Ectodermal cell (in vitro differentiated cells): ENCODE data around the gene PIP5K1B.
"Not testable (repeated sequence)": the region's sequence is repeated elsewhere in the genome, so short reads cannot be mapped to it uniquely, and the experiment has no call there.

ENCODE experiments used
- H3K27ac ChIP-seq: 2 replicates; pipeline ENCODE4 v1.7.0; 2013; ENCODE audit warnings: mild to moderate bottlenecking, low read depth, low read length; ENCODE audit not compliant: insufficient read depth, poor library complexity, severe bottlenecking
- H3K27me3 ChIP-seq: 2 replicates; pipeline ENCODE4 v1.7.0; 2013; ENCODE audit warnings: mild to moderate bottlenecking, low read length; ENCODE audit not compliant: insufficient read depth, control insufficient read depth, poor library complexity, severe bottlenecking
- H3K36me3 ChIP-seq: one replicate; pipeline ENCODE4 v1.7.0; 2013; ENCODE audit warnings: low read length; ENCODE audit not compliant: control insufficient read depth, insufficient read depth
- H3K4me1 ChIP-seq: one replicate; pipeline ENCODE4 v1.7.0; 2013; ENCODE audit warnings: low read length; ENCODE audit not compliant: control insufficient read depth, insufficient read depth
- H3K4me3 ChIP-seq: 2 replicates; pipeline ENCODE4 v1.7.0; 2013; ENCODE audit warnings: low read depth, low read length, control low read depth; ENCODE audit not compliant: insufficient read depth
- H3K9me3 ChIP-seq: 2 replicates; pipeline ENCODE4 v1.7.0; 2013; ENCODE audit warnings: mild to moderate bottlenecking, low read length, moderate library complexity; ENCODE audit not compliant: control insufficient read depth
- WGBS, 2 experiments: methylation state at CpG; one replicate each; pipeline ENCODE4 v1.1.7; 2013; ENCODE audit warnings: missing lambda C conversion rate in 2 of 2; 5-methylcytosine and 5-hydroxymethylcytosine counted together

The PIP5K1B gene

DNA sequence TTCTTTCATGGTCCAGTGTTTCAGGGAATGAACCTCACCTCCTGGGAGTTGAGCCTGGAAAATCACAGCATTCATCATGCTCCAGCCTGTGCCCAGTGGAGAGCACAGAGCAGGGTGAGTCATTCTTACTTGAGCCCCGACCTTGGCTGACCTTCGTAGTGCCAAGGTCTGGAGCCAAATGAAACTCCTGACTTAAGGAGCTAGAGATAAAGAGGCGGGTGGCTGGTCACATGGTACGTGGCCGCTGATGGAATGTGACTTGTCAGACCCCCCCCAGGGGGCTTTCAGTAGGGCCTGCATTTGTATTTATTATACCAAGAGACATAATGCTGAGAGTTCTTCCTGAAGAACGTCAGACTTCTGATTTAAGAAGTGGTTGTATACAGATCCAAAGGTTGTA lies 15.0 kb upstream of the PIP5K1B start:
- no peaks in the 10 kb centered on the region for H3K4me1 ChIP-seq
- WGBS, 2 experiments = 67 to 73% methylated on average over 6 of the region's 6 CpGs
- no peaks in the 10 kb centered on the region for H3K27me3 ChIP-seq
- no peaks in the 10 kb centered on the region for H3K36me3 ChIP-seq
- no peak overlapping the region for H3K4me3 ChIP-seq
- H3K27ac ChIP-seq = no peak overlapping the region
- no peaks in the 10 kb centered on the region for H3K9me3 ChIP-seq

DNA sequence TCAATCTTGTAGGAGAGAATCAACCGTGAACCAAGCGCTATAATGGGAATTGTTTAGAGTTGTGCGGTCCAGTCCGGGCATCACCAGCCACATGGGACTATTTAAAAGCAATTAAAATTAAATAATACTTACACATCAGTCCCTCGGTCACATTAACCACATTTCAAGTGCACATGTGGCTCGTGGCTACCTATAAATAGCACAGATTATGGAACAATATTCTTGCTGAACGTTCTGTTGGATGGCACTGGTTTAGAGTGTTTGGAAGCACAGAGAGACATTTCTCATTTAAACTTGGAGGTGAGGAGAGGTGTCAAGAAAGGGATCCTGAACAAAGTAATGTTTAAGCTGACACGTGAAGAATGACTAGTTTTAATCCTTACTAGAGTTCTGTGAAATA lies 12.5 kb upstream of the PIP5K1B start:
- 82 to 93% methylated on average over 8 of the region's 8 CpGs for WGBS, 2 experiments

DNA sequence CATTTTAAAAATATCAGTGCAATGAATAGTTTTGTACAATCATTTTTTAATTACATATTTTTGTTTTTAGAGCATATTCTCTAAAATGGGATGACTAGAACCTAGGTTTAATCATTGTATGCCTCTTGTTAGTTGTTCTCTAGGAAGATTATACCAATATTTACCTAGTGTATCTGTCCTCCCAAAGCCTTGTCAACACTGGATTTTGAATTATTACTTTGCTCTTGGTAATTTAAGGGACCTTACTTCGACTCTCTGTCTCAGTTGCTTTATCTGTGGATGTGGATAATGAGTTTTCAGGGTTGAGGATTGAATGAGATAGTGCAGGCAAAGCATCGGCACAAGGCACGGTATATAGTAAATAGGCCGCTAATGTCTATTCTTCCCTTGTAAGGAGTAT lies 10.9 kb upstream of the PIP5K1B start:
- no peaks in the 10 kb centered on the region for H3K4me1 ChIP-seq
- H3K9me3 ChIP-seq = no peaks in the 10 kb centered on the region
- H3K27ac ChIP-seq = no peak overlapping the region
- 91 to 97% methylated on average over 4 of the region's 4 CpGs for WGBS, 2 experiments
- no peaks in the 10 kb centered on the region for H3K36me3 ChIP-seq
- no peaks in the 10 kb centered on the region for H3K27me3 ChIP-seq
- H3K4me3 ChIP-seq = no peak overlapping the region

More for the DNA sequence above, 12.5 kb upstream of the PIP5K1B start:
- H3K4me1 ChIP-seq = no peaks in the 10 kb centered on the region
- H3K4me3 ChIP-seq = no peak overlapping the region
- no peaks in the 10 kb centered on the region for H3K9me3 ChIP-seq
- H3K27me3 ChIP-seq = no peaks in the 10 kb centered on the region
- no peaks in the 10 kb centered on the region for H3K36me3 ChIP-seq
- no peak overlapping the region for H3K27ac ChIP-seq

DNA sequence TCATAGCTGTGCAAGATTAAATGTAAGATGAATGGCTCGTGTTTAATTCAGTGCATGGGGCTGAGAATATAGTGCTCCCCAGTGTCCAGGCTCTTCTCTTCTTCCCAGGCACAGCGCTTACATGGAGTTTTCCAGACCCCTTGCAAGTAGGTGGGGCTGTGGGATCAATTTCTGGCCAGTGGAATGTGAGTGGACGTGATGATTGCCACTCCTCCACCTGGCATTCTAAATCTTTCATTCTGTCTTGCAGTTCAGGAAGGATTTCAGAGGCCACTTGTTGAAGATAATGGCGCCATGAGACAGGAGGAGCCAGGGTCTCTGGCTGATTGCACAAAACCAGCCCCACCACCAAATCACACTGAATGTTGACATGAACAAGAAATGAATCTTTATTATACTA lies 7.2 kb upstream of the PIP5K1B start:
- 83 to 85% methylated on average over 4 of the region's 4 CpGs for WGBS, 2 experiments
- Histone ChIP-seq H3K27me3 (peaks cover 4% of the 10 kb centered on the region), H3K27ac (no peak overlapping the region), H3K36me3 (no peaks in the 10 kb centered on the region), H3K9me3 (no peaks in the 10 kb centered on the region), H3K4me3 (no peak overlapping the region), H3K4me1 (no peaks in the 10 kb centered on the region)

DNA sequence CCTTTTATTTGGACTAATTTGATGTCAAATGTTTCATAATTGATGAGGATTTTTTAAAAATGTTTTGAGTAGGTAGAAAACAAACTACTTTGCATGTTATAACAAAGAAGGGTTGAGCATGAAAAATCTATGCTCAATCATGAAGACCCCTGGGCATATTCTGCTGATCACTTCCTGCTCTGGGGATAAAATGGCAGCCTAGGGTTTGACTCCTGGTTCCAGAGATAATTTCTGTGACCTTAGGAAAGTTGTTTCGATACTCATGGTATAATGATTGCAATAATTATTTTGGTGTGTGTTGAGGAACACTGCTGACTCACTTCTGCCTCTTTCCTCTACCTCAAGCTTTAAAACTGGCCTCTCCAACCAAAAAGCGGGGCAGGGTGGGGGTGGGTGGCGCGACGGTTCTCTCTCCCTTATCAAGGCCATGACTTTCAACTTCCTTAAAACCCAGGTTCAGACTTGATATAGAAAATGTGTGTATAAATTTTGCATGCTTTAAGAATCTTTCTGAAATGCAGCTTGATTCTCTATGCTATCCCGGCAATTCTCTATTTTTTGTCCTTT lies 6.0 kb upstream of the PIP5K1B start:
- H3K4me3 ChIP-seq = no peak overlapping the region
- peaks cover under 1% of the 10 kb centered on the region for H3K4me1 ChIP-seq
- H3K27ac ChIP-seq = no peak overlapping the region
- 91 to 92% methylated on average over 6 of the region's 6 CpGs for WGBS, 2 experiments
- no peaks in the 10 kb centered on the region for H3K36me3 ChIP-seq
- H3K27me3 ChIP-seq = peaks cover 16% of the 10 kb centered on the region
- no peaks in the 10 kb centered on the region for H3K9me3 ChIP-seq

DNA sequence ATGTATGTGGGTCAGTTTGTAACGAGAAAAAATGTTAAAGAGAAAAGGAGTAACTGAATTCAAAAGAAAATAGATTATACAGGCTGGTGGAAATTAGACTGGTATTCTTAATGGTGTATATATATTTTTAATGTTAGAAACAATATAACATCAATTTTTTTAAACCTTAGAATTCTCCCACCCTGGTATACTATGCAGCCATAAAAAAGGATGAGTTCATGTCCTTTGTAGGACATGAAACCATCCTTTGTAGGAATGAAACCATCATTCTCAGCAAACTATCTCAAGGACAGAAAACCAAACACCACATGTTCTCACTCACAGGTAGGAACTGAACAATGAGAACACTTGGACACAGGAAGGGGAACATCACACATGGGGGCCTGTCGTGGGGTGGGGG lies 5.4 kb upstream of the PIP5K1B start:
- peaks cover 21% of the 10 kb centered on the region for H3K27me3 ChIP-seq
- H3K4me3 ChIP-seq, H3K27ac ChIP-seq, H3K36me3 ChIP-seq, H3K9me3 ChIP-seq, H3K4me1 ChIP-seq: not testable (repeated sequence)
- 94% methylated on average over 1 of the region's 2 CpGs for WGBS, 2 experiments

DNA sequence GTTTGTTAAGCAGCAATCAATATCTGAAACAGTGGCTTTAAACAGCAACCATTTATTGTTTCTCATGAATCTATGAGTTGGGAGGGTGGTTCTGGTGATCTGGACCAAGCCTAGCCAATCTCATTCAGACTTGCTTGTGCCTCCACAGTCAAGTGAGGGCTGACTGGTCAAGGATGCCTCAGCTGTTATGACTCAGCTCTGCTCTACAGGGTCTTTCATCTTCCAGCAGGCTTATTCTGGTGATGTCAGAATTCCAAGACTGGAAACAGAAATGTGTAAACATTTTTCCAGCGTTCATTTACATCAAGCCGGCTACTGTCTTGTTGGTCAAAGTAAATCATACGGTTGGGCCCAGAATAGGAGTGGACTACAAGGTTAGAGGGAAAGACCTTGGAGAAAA lies 2.5 kb upstream of the PIP5K1B start:
- Histone ChIP-seq H3K4me3 (no peak overlapping the region), H3K4me1 (peaks cover 5% of the 10 kb centered on the region), H3K9me3 (no peaks in the 10 kb centered on the region), H3K27ac (no peak overlapping the region), H3K36me3 (no peaks in the 10 kb centered on the region), H3K27me3 (peaks cover 41% of the 10 kb centered on the region)
- 97% methylated on average over 3 of the region's 3 CpGs for WGBS, 2 experiments

DNA sequence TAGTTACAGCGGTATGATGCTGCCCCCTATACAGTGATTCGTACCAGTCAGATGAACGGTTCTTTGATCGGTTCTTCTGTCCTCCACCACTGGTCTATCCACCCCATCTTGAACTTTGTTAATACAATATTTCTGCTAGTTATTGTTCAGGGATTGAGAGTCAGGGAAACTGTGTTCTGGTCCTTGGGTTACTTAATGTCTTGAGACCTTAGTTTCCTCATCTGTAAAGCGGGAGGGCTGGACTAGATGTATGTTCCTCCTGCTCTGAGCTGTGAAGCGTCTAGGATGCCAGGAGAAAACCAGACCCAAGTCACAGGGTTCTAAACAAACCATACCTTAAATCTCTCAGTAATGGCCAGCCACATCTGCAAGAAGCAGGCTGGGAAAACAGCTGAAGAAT lies 1.4 kb upstream of the PIP5K1B start:
- H3K4me1 ChIP-seq = peaks cover 5% of the 10 kb centered on the region
- no peak overlapping the region for H3K4me3 ChIP-seq
- WGBS, 2 experiments = 78 to 86% methylated on average over 6 of the region's 6 CpGs
- no peak overlapping the region for H3K27ac ChIP-seq
- H3K27me3 ChIP-seq = peaks cover 49% of the 10 kb centered on the region
- no peaks in the 10 kb centered on the region for H3K9me3 ChIP-seq
- no peaks in the 10 kb centered on the region for H3K36me3 ChIP-seq

DNA sequence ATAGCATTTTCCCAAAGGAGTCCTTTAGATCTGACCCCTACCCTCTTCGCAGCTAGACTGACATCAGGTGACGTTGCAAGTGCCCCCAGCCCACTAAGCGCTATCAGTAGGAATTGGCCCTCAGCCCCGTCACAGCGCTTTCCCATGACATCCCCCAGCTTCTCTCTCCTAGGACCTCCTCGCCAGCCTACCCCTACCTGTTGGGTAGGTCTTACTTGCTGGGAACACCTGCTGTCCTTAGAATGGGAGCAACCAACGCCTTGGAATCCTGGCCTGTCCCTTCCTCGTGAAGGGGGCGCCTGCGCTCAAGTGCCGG lies 584 bp upstream of the PIP5K1B start:
- Histone ChIP-seq H3K27ac (no peak overlapping the region), H3K27me3 (peaks cover 49% of the 10 kb centered on the region), H3K9me3 (no peaks in the 10 kb centered on the region), H3K4me1 (peaks cover 5% of the 10 kb centered on the region), H3K36me3 (no peaks in the 10 kb centered on the region), H3K4me3 (peak overlapping the region; percentile 56)
- WGBS, 2 experiments = 6 to 8% methylated on average over 11 of the region's 11 CpGs

DNA sequence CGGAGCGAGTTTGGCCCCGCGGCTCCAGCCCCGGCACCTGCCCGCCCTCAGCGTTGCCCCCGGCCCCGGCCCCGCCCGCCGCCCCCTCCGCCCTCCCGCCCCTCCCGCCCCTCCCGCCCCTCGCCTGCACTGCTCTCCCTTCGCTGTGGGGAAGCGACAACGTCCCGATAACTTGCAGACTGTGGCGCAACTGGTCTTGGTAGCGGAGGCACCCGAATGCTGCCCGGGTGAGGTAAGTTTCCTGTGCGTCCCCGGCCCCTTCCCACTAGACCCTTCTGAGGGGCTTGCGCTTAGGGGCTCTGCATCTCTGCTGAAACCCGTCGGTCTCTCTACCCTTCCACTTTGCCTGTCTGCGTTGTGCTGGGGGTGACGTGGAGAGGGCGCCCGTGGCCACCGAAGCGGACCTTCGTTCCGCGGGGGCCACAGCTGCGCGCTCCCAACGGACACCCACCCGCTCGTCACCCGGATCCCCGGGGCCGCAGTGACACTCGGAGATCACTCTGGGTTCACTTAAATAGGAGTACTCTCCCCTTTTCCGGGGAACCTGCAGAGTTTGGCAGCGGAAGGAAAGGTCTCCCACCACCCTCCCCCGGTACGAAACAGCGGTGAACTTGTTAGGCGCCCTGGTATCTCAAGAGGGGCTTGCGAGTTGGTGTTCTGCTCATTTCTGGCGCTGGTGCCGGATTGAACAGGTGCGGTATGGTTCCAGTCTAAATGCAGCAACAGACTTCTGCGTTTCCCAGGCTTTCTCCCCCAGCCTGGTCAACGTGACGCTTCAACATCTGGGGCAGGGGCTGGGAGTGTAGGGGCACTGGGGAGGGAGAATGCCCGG lies 707 bp downstream of the PIP5K1B start:
- 0 to 1% methylated on average over 62 of the region's 62 CpGs for WGBS, 2 experiments
- H3K27me3 ChIP-seq = peaks cover 49% of the 10 kb centered on the region
- H3K4me3 ChIP-seq = peak overlapping the region; percentile 56
- no peaks in the 10 kb centered on the region for H3K36me3 ChIP-seq
- no peaks in the 10 kb centered on the region for H3K9me3 ChIP-seq
- H3K27ac ChIP-seq = no peak overlapping the region
- peaks cover 5% of the 10 kb centered on the region for H3K4me1 ChIP-seq
